IMR-90 (cell line): ENCODE results near the gene AKR1E2.

ENCODE experiments used
- CEBPB ChIP-seq: IDR thresholded peaks from 2 replicates; pipeline ENCODE4 v1.6.1; 2012; ENCODE audit warnings: low read depth, low read length, improper control_type of control experiment
- CHD1 ChIP-seq: IDR thresholded peaks from 2 replicates; pipeline ENCODE4 v1.6.1; 2012; ENCODE audit warnings: low read depth, low read length, improper control_type of control experiment
- CTCF ChIP-seq: conservative IDR thresholded peaks from 2 replicates; pipeline ENCODE4 v1.5.1; 2012; ENCODE audit warnings: mild to moderate bottlenecking, low read depth, low read length, improper control_type of control experiment
- ELK1 ChIP-seq: fragments of 150-350 bp; IDR thresholded peaks from 2 replicates; pipeline ENCODE4 v1.6.1; 2016; ENCODE audit warnings: low read depth, mild to moderate bottlenecking, low read length, moderate library complexity, borderline replicate concordance
- FOS ChIP-seq: fragments of 150-350 bp; IDR thresholded peaks from 2 replicates; pipeline ENCODE4 v1.6.1; 2016; ENCODE audit warnings: low read depth, low read length
- MAZ ChIP-seq: IDR thresholded peaks from 2 replicates; pipeline ENCODE4 v1.6.1; 2012; ENCODE audit warnings: low read depth, mild to moderate bottlenecking, low read length, improper control_type of control experiment, moderate library complexity, borderline replicate concordance
- POLR2A ChIP-seq: IDR thresholded peaks from 2 replicates; pipeline ENCODE4 v1.6.1; 2012; ENCODE audit warnings: mild to moderate bottlenecking, low read depth, low read length
- RAD21 ChIP-seq: IDR thresholded peaks from 2 replicates; pipeline ENCODE4 v1.6.1; 2012; ENCODE audit warnings: low read length, improper control_type of control experiment
- RCOR1 ChIP-seq: IDR thresholded peaks from 2 replicates; pipeline ENCODE4 v1.6.1; 2012; ENCODE audit warnings: mild to moderate bottlenecking, low read length, improper control_type of control experiment; ENCODE audit not compliant: insufficient replicate concordance
- RFX5 ChIP-seq: IDR thresholded peaks from 2 replicates; pipeline ENCODE4 v1.8.0; 2012; ENCODE audit warnings: low read depth, mild to moderate bottlenecking, low read length, moderate library complexity
- SMC3 ChIP-seq: fragments of 150-350 bp; IDR thresholded peaks from 2 replicates; pipeline ENCODE4 v1.6.1; 2016; ENCODE audit warnings: low read depth, mild to moderate bottlenecking, antibody characterized with exemption, low read length, moderate library complexity

GRCh38 chr10:4833286-4833685 is 7.3 kb downstream of the AKR1E2 start:
- TF ChIP-seq CHD1 (no peak), POLR2A (no peak), CTCF (no peak), CEBPB (no peak), MAZ (no peak), RAD21 (no peak), SMC3 (no peak), RFX5 (no peak), FOS (no peak), RCOR1 (no peak), ELK1 (no peak)
